K562 (cell line): Measurements from ENCODE around the gene IL27RA. TPM values are rescaled to one million over a fixed set of nuclear protein-coding genes. Genes with fewer than 3 reads are reported as not detected.

ENCODE experiments used
- ARHGAP35 ChIP-seq: fragments of 450-650 bp; IDR thresholded peaks from 2 replicates; pipeline ENCODE4 v1.6.1; 2018; ENCODE audit not compliant: partially characterized antibody
- E2F5 ChIP-seq: sonication (generic); formaldehyde crosslinking; IDR thresholded peaks from 2 replicates; pipeline ENCODE4 v1.8.0; 2022; ENCODE audit warnings: mild to moderate bottlenecking, missing genetic modification reagents
- HMG20A ChIP-seq: fragments of 450-650 bp; formaldehyde crosslinking; conservative IDR thresholded peaks from 2 replicates; pipeline ENCODE4 v1.4.0; 2020; ENCODE audit warnings: mild to moderate bottlenecking, mixed read lengths
- HSF4 ChIP-seq: fragments of 250-450 bp; sonication (Bioruptor Pico); IDR thresholded peaks from 2 replicates; pipeline ENCODE4 v2.1.2; 2022; ENCODE audit warnings: mild to moderate bottlenecking, moderate library complexity, borderline replicate concordance
- MEF2D ChIP-seq: conservative IDR thresholded peaks from 2 replicates; pipeline ENCODE4 v1.6.1; 2016; ENCODE audit warnings: low read depth, missing genetic modification characterization, missing compliant biosample characterization
- MTA2 ChIP-seq: fragments of 450-650 bp; IDR thresholded peaks from 2 replicates; pipeline ENCODE4 v1.6.1; 2016; ENCODE audit warnings: low read depth
- MTA3 ChIP-seq: fragments of 450-650 bp; formaldehyde crosslinking; IDR thresholded peaks from 2 replicates; pipeline ENCODE4 v1.6.1; 2017; ENCODE audit warnings: mild to moderate bottlenecking, borderline replicate concordance
- NCOA2 ChIP-seq, 2 experiments: fragments of 450-650 bp; IDR thresholded peaks; 2 replicates each; pipeline ENCODE4 v1.6.1; 2018; ENCODE audit warnings: mild to moderate bottlenecking in 2 of 2, moderate library complexity in 1 of 2; ENCODE audit not compliant: partially characterized antibody in 2 of 2
- NCOA6 ChIP-seq: fragments of 450-650 bp; IDR thresholded peaks from 2 replicates; pipeline ENCODE4 v1.6.1; 2017; ENCODE audit warnings: mild to moderate bottlenecking
- NFRKB ChIP-seq: fragments of 450-650 bp; IDR thresholded peaks from 2 replicates; pipeline ENCODE4 v1.6.1; 2016; ENCODE audit warnings: low read depth
- NFYB ChIP-seq: IDR thresholded peaks from 2 replicates; pipeline ENCODE4 v1.6.1; 2011; ENCODE audit warnings: mild to moderate bottlenecking, moderate library complexity; ENCODE audit not compliant: insufficient read length; ENCODE audit errors: extremely low read depth
- PHB2 ChIP-seq: fragments of 450-650 bp; IDR thresholded peaks from 2 replicates; pipeline ENCODE4 v1.6.1; 2017; ENCODE audit warnings: low read depth
- PTBP1 ChIP-seq: fragments of 200-400 bp; formaldehyde crosslinking; IDR thresholded peaks from 2 replicates; pipeline ENCODE4 v1.6.1; 2017; ENCODE audit warnings: low read depth, low read length
- RBM17 ChIP-seq: fragments of 200-400 bp; formaldehyde crosslinking; IDR thresholded peaks from 2 replicates; pipeline ENCODE4 v1.6.1; 2017; ENCODE audit warnings: low read depth, mild to moderate bottlenecking, low read length, borderline replicate concordance
- SIX5 ChIP-seq, 2 experiments: IDR thresholded peaks; 2 replicates each; pipeline ENCODE4 v1.6.1; 2011; ENCODE audit warnings: low read length in 2 of 2, borderline replicate concordance in 1 of 2, low read depth in 1 of 2, mild to moderate bottlenecking in 1 of 2, moderate library complexity in 1 of 2; ENCODE audit not compliant: insufficient read depth in 1 of 2
- SMAD1 ChIP-seq: fragments of 150-350 bp; IDR thresholded peaks from 2 replicates; pipeline ENCODE4 v1.6.1; 2014; ENCODE audit warnings: low read length, low read depth; ENCODE audit not compliant: partially characterized antibody
- SOX6 ChIP-seq: fragments of 450-650 bp; IDR thresholded peaks from 2 replicates; pipeline ENCODE4 v1.6.1; 2014; ENCODE audit warnings: mild to moderate bottlenecking
- TEAD2 ChIP-seq: fragments of 450-650 bp; IDR thresholded peaks from 2 replicates; pipeline ENCODE4 v1.6.1; 2016; ENCODE audit warnings: missing genetic modification characterization, control low read depth, missing compliant biosample characterization
- ZBTB1 ChIP-seq: sonication (generic); formaldehyde crosslinking; IDR thresholded peaks from 2 replicates; pipeline ENCODE4 v1.8.1; 2023; ENCODE audit warnings: missing genetic modification reagents, low read depth, mild to moderate bottlenecking, borderline replicate concordance
- ZC3H8 ChIP-seq: fragments of 450-650 bp; IDR thresholded peaks from 2 replicates; pipeline ENCODE4 v1.6.1; 2017
- ZMIZ1 ChIP-seq, 2 experiments: fragments of 150-350 bp in 1 of 2; IDR thresholded peaks; 2 replicates each; pipeline ENCODE4 v1.6.1; 2012 to 2016; ENCODE audit warnings: low read depth in 2 of 2, low read length in 2 of 2, mild to moderate bottlenecking in 1 of 2, moderate library complexity in 1 of 2
- ZNF224 ChIP-seq: sonication (generic); formaldehyde crosslinking; IDR thresholded peaks from 2 replicates; pipeline ENCODE4 v1.8.0; 2022; ENCODE audit warnings: mild to moderate bottlenecking, missing genetic modification reagents
- ZNF253 ChIP-seq: fragments of 250-450 bp; sonication (Bioruptor Pico); conservative IDR thresholded peaks from 2 replicates; pipeline ENCODE4 v1.6.1; 2021; ENCODE audit warnings: mild to moderate bottlenecking
- ZNF431 ChIP-seq: sonication (generic); formaldehyde crosslinking; IDR thresholded peaks from 2 replicates; pipeline ENCODE4 v1.8.0; 2022; ENCODE audit warnings: mild to moderate bottlenecking, missing genetic modification reagents
- ZNF444 ChIP-seq: fragments of 250-450 bp; sonication (Bioruptor Pico); IDR thresholded peaks from 2 replicates; pipeline ENCODE4 v1.4.0; 2020; ENCODE audit warnings: mild to moderate bottlenecking, moderate library complexity
- ZNF511 ChIP-seq: sonication (generic); formaldehyde crosslinking; IDR thresholded peaks from 2 replicates; pipeline ENCODE4 v1.8.0; 2022; ENCODE audit warnings: mild to moderate bottlenecking, missing genetic modification reagents
- polyA plus RNA-seq, 8 experiments: library from polyadenylated mRNA; depleted of rRNA in 4 of 8; stranded (reverse) in 5 of 8; unstranded in 3 of 8; fragments of >200 nt; fragmentation: Nextera tagmentation in 2 of 8; fragmentation: Illumina TruSeq in 1 of 8; extraction: Ambion mirVana in 2 of 8; extraction: Trizol in 1 of 8; gene quantifications; 2 replicates each; pipeline versions ENCODE4 v1.2.1 to v1.2.3, GENCODE V29; 2011 to 2014; ENCODE audit warnings: inconsistent platforms in 1 of 8, missing spikeins in 1 of 8
- total RNA-seq, 7 experiments: library from RNA; depleted of rRNA in 6 of 7; stranded (reverse); fragments of >200 nt in 6 of 7; fragmentation: Illumina TruSeq in 2 of 7; extraction: Trizol in 2 of 7; gene quantifications; 2 replicates each; pipeline versions ENCODE4 v1.2.1 to v1.2.3, GENCODE V29; 2011 to 2021; ENCODE audit warnings: low replicate concordance in 1 of 7

IL27RA gene
- total and polyA plus RNA-seq, 9 of the 15 experiments (the other 6 are each of a cell fraction or from before 2014, with no cell fraction given), result 1.9 to 15.9 (median 12.0) TPM

- TF ChIP-seq ZMIZ1 (IDR thresholded peaks at IDR 0.05; ENCODE audit: low read depth in 2 of 2, low read length in 2 of 2) (no peak), ZBTB1 (CRISPR knock-in tag) (0 out of 2 replicates have a peak, but pooled peaks have one; percentile 43), ZNF511 (CRISPR knock-in tag) (no peak), PTBP1 (peak; percentile 96), PHB2 (0 out of 2 replicates have a peak, but pooled peaks have one; percentile 23), ZNF431 (CRISPR knock-in tag) (no peak), E2F5 (no peak), MTA2 (no peak; the same call in 1 of the 2 replicates), MTA3 (peak; percentile 90), NFRKB (no peak), ZNF253 (CRISPR knock-in tag) (no peak), NCOA6 (no peak), MEF2D (tag) (peak; percentile 35; the same call in 1 of the 2 replicates), TEAD2 (no peak), SMAD1 (no peak), RBM17 (no peak), SOX6 (no peak), NCOA2 (IDR thresholded peaks at IDR 0.05; ENCODE audit: partially characterized antibody in 2 of 2) (no peak), HSF4 (CRISPR knock-in tag) (no peak), SIX5 (IDR thresholded peaks at IDR 0.05; ENCODE audit: borderline replicate concordance in 1 of 2, insufficient read depth in 1 of 2, low read depth in 1 of 2, low read length in 2 of 2) (no peak), ZC3H8 (no peak), NFYB (peak; percentile 13), ARHGAP35 (peak; percentile 63), ZNF224 (CRISPR knock-in tag) (0 out of 2 replicates have a peak, but pooled peaks have one; percentile 36), HMG20A (CRISPR knock-in tag) (no peak), ZNF444 (no peak)
Measured at GRCh38 chr19:14005349-14006084, 26.0 kb upstream of the IL27RA start (continued).
